Activated naive CD4-positive, alpha-beta T cell treated with anti-CD3 and anti-CD28 coated beads, Interleukin-2, amount 50 U/mL, for 72 hours (primary cell): ENCODE data around the gene DBP. TPM values are rescaled to one million over a fixed set of nuclear protein-coding genes. Genes with fewer than 3 reads are reported as not detected.
A peak's percentile ranks its signal among the peaks of the same experiment; 100 is the strongest.

Experiments
- ATAC-seq, 2 donors: fragments of 150-1000 bp; cut with Tn5 transposase; 2 replicates each; pipeline ENCODE4 v1.10.0; 2021; ENCODE audit warnings: mild to moderate bottlenecking in 2 of 2, moderate library complexity in 2 of 2
- DNase-seq, 2 donors: peaks; one replicate each; pipeline ENCODE4 v3.0.0; 2021 to 2022; ENCODE audit warnings: low spot score in 2 of 2
- H3K27ac Mint-ChIP-seq, 2 donors: one replicate each; pipeline ENCODE4 v1.8.0; 2022; ENCODE audit warnings: mild to moderate bottlenecking in 2 of 2, mixed read lengths in 2 of 2
- H3K36me3 Mint-ChIP-seq, 2 donors: one replicate each; pipeline ENCODE4 v1.8.0; 2022; ENCODE audit warnings: mixed read lengths in 2 of 2
- H3K9me3 Mint-ChIP-seq, 2 donors: one replicate each; pipeline ENCODE4 v1.8.0; 2022; ENCODE audit warnings: mixed read lengths in 2 of 2
- total RNA-seq, 2 donors: library from RNA; stranded (reverse); gene quantifications; one replicate each; pipeline ENCODE4 v1.2.3, GENCODE V29; 2022

The DBP gene
- total RNA-seq, 2 donors from 2014 or later: 10.5 to 16.9 TPM

DNA sequence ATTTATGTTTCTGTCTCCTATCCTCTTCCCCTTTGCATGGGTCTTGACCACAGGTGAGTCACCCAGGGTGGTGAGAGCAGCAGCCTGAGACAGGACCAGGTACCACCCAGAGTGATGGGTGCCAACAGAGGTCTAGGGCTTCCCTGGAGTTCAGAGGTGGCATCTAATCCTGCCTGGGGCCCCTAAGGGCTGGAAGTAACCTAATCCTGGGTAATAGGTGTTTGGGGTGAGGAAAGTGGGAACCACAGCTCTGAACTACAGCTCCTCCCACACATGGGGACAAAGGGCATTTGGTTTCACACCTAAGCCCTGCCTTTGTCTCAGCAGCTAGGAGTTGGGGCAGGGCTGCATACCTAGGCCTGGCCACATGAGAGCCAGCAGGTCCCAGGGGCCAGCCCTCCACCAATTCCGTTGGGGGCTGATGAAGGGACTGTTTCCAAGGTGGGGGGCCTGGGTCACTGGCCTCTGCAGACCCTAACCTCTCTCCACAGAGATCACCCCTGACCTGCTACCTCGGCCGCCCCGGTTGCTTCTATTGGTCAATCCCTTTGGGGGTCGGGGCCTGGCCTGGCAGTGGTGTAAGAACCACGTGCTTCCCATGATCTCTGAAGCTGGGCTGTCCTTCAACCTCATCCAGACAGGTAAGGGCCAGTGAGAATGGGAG lies 9.8 kb downstream of the DBP start:
- no peaks in the 10 kb centered on the region for H3K9me3 Mint-ChIP-seq
- H3K27ac Mint-ChIP-seq: no peak overlapping the region
- ATAC-seq (peak in 1 of 2 donors; percentile 57), DNase-seq (no peak)
- peaks cover 14 to 16% of the 10 kb centered on the region in 2 donors for H3K36me3 Mint-ChIP-seq

DNA sequence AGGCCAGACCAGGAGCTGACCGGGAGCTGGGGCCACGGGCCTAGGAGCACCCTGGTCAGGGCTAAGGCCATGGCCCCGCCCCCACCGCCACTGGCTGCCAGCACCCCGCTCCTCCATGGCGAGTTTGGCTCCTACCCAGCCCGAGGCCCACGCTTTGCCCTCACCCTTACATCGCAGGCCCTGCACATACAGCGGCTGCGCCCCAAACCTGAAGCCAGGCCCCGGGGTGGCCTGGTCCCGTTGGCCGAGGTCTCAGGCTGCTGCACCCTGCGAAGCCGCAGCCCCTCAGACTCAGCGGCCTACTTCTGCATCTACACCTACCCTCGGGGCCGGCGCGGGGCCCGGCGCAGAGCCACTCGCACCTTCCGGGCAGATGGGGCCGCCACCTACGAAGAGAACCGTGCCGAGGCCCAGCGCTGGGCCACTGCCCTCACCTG lies 11.3 kb downstream of the DBP start:
- ATAC-seq (no peak), DNase-seq (no peak)
- H3K36me3 Mint-ChIP-seq: peaks cover 23 to 27% of the 10 kb centered on the region in 2 donors
- H3K9me3 Mint-ChIP-seq: no peaks in the 10 kb centered on the region
- no peak overlapping the region for H3K27ac Mint-ChIP-seq

DNA sequence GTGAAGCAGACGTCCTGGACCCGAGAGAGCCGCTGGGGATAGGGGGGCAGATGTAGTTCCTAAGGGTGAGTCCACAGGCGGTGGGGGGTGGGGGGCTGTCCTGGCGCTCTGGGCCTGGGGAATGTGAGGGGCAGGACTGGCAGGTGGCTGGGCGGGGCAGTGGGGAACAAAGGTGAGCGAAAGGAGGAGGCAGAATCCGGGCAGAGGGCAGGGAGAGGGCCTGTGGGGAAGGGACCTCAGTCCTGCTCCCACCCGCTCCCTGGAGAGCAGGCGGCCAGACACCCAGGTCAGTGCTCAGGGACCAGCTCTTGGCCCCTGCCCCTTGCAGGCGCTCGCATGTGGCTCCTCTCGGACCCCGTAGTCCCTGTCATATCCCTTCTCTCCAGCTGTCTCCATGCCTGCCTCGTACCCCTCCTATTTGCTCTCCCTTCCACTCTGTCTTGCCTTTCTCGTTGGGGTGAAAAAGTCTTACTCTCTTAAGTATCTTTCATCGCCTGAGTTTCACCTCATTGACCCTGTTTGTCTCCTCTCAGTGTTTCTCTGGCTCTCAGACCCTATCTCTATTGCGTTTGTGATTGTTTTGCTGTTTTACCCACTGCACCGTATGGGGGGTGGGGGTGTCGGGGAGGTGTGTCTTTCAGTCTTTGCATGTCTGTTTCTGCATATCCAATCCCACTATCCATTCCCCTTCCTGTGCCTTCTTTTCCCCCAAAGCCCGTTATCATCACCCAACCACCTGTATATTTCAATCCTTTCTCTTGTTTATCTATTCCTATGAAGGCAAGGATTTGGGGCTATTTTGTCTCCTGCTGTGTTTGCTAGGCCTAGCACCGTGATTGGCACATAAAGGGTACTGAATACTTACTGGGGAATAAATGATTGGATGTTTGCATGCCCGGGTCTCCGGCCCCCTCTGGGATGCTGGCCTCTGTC lies 12.1 kb downstream of the DBP start:
- Mint-ChIP-seq H3K36me3 (peaks cover 26 to 27% of the 10 kb centered on the region in 2 donors), H3K27ac (peak overlapping the region; percentile 86 to 93), H3K9me3 (no peaks in the 10 kb centered on the region)
- ATAC-seq: no peak
- no peak for DNase-seq

DNA sequence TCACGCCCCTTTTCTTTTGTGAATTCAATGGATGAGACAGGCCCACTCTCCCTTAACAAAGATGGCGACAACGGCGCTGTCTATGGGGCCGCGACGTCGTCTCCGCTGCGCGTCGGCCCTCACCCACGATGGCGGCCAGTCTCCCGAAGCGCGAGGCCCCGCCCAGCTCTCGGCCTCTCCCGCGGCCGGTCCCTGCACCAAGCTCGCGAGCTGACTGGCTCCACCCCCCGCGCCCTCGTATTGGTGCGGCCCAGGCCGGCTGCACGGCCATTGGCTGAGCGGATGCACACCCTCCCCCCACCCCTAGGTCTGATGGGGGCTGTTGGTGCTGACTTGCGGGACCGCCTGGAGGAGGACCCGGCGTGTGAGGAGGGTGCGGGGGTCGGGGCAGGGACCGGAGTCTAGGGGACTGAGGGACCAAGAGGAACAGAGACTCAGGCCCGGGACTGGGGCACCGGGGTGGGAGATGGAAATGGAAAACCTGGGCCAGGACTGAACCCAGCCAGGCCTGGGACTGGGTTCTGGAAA lies 13.0 kb downstream of the DBP start:
- Mint-ChIP-seq H3K36me3 (peaks cover 32 to 33% of the 10 kb centered on the region in 2 donors), H3K9me3 (no peaks in the 10 kb centered on the region), H3K27ac (peak overlapping the region; percentile 86 to 97)
- peak; percentile 82 to 83 for ATAC-seq
- peak; percentile 93 to 99 for DNase-seq

DNA sequence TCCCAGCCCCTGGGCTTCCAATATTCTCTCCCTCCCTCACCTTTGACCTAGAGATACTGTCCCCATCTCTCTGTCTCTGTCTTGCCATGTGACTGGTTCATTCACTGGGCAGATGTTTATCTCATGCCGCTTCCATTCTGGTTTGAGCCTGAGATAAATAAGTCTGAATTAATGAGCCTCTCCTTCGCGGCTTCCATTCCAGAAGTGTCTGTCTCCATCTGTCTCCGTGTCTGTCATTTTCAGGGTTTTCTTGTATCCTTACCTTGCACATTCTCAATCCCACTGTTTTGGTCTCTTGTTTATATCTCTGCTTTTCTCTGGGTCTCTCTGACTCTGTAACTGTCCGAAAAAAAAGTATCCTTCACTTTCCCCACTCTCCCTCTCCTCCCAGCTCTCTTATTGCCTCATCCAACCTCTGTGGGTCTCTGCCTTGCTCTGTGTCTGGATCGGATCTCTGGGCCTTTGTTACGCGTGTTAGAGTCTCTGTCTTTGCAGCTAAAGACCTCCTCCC lies 13.6 kb downstream of the DBP start:
- ATAC-seq (no peak), DNase-seq (no peak)
- H3K36me3 Mint-ChIP-seq: peaks cover 36 to 37% of the 10 kb centered on the region in 2 donors
- H3K9me3 Mint-ChIP-seq: no peaks in the 10 kb centered on the region
- peak overlapping the region; percentile 86 to 97 for H3K27ac Mint-ChIP-seq

DNA sequence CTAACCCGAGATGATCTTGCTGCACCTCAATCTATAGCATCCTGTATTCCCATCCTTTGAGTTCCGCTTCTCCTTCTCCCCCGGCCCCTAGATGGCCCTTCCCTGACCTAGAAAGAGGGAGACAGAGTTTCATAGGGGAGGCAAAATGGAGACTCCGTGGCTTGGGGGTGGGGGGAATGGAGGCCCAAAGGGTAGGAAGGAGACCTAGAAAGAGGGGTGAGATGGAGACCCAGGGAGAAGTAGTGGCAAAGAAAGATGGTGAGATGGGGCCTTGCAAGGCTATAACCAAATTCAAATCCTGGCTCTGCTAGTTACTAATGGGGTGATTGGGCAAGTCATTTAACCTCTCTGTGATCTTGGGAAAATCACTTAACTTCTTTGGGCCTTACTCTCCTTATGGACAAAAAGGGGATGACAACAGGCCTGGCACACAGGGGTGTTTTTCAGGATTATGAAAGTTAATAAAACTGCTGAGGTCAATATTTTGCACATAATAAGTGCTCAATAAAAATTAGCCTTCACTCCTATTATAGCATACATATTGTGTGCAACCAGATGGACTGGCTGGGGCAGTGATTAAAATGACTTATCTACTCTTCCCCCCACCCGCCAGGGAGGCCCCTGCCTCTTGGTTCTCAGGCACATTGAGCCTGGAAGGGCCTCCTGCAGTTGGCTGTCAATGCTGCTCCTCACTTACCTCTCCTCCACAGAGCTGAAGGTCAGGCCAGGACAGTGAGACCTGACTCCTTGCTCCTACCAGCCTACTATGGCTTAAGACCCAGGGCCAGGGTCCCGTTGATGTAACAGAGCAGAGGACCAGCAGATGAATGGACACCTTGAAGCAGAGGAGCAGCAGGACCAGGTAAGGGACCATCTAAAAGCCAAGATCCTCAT lies 17.2 kb downstream of the DBP start:
- DNase-seq: no peak
- Mint-ChIP-seq H3K9me3 (no peaks in the 10 kb centered on the region), H3K27ac (peak overlapping the region; percentile 95 to 100), H3K36me3 (peaks cover 62% of the 10 kb centered on the region in 2 donors)
- ATAC-seq: no peak

DNA sequence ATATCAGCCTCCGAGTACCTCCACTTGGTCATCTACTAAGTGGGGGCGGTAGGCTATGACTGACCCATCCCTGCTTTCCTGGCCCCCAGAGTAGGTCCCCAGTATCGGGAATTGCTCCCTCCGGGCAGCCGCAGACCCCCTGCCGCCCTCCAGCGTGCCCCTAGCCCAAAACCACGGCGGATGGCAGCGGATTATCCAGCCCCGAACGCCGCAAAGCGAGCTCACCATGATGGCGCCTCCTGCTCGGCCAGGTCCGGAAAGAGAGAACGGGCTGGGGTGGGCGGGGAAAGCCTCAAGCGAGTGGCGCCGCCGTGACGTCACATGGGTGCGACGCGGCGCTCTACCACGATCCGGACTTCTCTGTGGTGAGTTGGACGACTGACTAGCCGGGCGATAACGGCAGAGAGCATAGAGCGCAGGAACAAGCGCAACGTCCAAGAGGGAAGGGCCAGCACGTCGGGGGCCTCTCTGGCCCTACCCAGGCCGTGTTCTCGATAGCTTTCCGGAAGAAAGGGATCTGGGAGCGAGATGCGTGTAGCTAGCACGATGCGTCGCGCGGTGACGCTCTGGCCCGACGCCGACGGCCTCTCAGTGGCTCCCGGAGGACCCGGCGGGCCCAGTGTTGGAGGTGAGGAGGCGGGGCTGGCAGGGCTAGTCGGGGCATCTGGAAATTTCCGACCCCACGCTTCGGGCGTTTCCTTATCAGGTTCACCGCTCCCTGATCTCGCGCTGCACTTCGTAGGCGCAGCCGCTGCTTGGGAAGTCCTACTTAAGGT lies 18.1 kb downstream of the DBP start, which contains the start of the genes RPL18 and SPHK2:
RPL18 (minus strand) TSS at position 263 of the 776 bp plus-strand sequence; CDS start at position 228, 35 bp downstream.
SPHK2 (plus strand) TSS at position 591 of the 776 bp plus-strand sequence. CDS start 1,009 bp downstream, outside the sequence.
- DNase-seq (peak; percentile 94 to 95), ATAC-seq (peak; percentile 77 to 85)
- H3K27ac Mint-ChIP-seq: peak within 1 kb of the TSS; percentile 95 to 100
- peaks cover 62% of the 10 kb centered on the region in 2 donors for H3K36me3 Mint-ChIP-seq
- H3K9me3 Mint-ChIP-seq: no peaks in the 10 kb centered on the region

DNA sequence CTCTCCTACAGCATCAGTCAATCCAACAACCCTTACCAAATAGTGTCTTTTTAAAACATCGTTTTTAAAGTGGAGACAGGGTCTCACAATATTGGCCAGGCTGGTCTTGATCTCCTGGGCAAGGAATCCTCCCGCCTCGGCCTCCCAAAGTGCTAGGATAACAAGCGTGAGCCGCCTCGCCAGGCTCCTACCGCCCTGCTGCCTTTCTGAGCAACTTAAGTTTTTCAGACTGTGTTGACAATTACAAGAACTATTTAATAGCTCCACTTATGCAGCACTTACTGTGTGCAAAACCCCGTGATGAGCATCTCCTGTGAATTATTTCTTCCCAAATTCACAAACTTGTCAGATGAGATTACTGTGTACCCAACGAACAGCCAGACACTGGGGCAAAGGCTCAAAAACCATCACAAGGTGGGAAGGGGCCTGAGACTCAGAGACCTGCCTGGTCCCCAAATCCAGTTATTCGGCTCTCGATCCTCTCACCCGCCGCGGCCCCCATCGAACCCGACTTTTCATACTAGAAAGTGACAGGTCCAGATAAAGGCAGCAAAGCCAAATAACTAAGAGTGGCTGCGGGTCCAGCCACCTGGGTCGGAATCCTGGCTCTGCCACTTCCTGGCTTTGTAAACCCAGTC lies 18.8 kb downstream of the DBP start:
- DNase-seq (no peak), ATAC-seq (no peak)
- Mint-ChIP-seq H3K9me3 (no peaks in the 10 kb centered on the region), H3K27ac (peak overlapping the region; percentile 95 to 100), H3K36me3 (peaks cover 55% of the 10 kb centered on the region in 2 donors)

DNA sequence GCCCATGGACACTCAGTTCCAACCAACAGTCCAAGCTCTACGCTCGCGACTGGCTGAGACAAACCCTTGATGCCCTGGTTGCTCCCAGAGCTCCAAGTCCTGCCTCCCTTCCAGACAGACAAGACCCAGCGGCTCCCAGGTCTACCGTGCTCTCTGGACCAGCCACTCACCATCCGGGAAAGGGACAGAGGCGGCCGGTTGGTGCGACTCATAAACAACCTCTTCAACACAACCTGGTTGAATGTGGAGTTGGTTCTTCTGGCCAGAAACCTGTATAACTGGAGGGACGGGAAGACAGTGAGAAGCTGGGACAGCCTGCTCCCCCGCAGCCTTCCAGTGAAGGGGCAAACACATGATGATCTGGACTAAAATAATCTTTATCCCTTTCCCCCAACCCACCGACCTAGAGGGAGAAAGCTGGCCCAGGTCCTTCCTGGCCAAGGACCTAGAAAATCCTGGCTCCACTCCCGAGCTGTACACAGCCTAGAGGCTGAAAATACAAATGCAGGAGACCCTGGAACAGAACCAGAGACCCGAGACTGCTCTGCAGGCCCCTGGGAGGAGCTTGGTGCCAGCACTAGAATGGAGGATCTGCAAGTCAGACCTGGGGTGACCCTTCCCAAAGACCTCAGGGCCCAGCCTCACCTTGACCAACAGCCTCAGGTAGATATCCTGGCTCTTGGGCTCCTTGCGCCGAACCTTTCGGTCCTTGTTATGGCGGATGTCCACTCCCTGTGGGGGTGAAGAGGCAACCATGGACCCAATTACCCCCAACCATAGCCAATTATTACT lies 19.8 kb downstream of the DBP start:
- H3K9me3 Mint-ChIP-seq: no peaks in the 10 kb centered on the region
- no peak for DNase-seq
- peaks cover 52% of the 10 kb centered on the region in 2 donors for H3K36me3 Mint-ChIP-seq
- H3K27ac Mint-ChIP-seq: peak overlapping the region; percentile 95 to 100
- no peak for ATAC-seq

DNA sequence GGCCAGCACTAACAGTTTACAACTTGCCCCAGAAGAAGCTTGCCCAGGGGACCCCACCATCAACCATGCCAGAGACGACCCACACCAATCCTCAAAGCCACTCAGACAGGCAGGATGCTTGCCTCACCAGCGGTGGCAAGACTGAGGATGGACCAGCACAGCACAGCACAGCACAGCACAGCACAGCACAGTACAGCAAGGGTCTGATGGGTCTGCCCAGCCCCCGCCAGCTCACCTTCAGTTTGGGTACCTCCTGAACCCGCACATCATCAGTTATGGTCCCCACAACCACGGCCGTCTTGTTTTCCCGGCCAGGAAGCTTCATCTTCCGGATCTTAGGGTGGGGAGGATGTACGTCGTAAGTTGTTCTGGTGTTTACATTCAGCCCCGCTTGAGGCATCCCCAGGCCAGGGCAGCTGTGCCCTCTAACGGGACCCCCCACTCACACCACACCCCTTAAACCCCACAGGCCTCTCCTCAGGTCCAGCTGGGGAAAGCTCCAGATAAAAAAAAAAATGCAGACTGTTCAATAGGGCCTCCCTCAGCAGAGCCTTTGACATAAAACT lies 20.6 kb downstream of the DBP start:
- Mint-ChIP-seq H3K9me3 (no peaks in the 10 kb centered on the region), H3K27ac (peak overlapping the region; percentile 95 to 100), H3K36me3 (peaks cover 45 to 47% of the 10 kb centered on the region in 2 donors)
- no peak for ATAC-seq
- no peak for DNase-seq

DNA sequence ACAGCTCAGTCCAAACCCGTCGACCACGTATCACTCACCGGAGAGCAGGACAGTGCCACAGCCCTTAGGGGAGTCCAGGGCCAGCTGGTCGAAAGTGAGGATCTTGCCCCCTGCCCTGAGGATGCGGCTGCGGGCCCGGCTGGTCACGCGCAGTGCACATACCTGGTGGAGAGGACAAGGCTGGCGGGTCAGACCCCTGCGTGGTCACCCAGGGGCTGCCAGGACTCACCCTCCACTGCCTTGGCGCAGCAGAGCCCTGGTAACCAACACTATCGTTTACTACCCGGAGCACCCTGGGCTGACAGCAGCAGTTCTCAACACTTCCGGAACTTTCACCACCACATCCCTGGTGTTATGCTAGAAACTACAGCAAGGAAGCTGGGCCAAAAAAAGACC lies 21.1 kb downstream of the DBP start:
- H3K36me3 Mint-ChIP-seq: peaks cover 41 to 43% of the 10 kb centered on the region in 2 donors
- peak overlapping the region in 1 of 2 donors; percentile 72 for H3K27ac Mint-ChIP-seq
- DNase-seq (no peak), ATAC-seq (no peak)
- H3K9me3 Mint-ChIP-seq: no peaks in the 10 kb centered on the region

DNA sequence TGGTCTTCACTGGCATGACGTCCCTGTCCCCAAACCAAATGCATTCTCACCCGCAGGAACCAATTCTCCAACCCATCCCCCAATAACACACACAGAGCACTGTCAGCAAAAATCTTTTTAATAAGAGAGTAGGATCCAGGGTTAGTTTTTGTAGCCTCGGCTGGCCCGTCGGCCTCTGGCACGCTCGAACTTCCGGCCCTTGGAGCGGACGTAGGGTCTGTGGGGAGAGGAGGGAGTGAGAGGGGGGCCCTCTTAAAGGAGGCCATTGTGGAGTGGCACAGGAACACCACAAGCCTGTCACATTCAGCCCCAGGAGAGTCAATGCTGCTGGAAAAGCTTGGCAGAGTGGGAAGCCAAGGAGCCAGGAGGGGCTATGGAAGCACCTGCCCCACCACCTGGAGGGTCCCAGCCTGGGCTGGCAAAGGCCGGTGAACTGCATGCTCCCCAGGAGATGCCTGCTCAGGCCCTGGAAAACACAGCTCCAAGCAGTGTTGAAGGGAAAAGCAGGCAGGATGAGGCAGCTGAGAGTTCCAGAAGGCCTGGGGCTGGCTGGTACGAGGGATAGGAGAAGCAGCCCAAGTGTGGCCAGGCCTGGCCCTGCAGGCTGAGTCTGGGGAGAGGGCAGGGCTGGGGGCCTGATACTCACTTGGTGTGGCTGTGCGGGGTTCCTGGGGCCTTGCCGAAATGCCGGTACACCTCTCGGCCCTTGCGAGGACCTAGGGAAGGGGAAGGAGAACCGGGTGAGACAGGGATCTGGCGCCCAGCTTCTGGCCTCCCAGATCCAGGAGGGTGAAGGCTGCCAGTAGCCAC lies 21.7 kb downstream of the DBP start:
- Mint-ChIP-seq H3K27ac (peak overlapping the region in 1 of 2 donors; percentile 54), H3K36me3 (peaks cover 41 to 43% of the 10 kb centered on the region in 2 donors), H3K9me3 (no peaks in the 10 kb centered on the region)
- ATAC-seq: no peak
- DNase-seq: no peak
